WTC11 (cell line): ENCODE results near the gene KCNJ1. TPM values are rescaled to one million over a fixed set of nuclear protein-coding genes. Genes with fewer than 3 reads are reported as not detected.

Experiments used
- ATAC-seq: fragments of 200-7000 bp; cut with Tn5 transposase; 2 replicates; pipeline ENCODE4 v1.10.0; 2021; ENCODE audit warnings: mild to moderate bottlenecking, moderate library complexity
- CTCF ChIA-PET: fragments of 300-600 bp; sonication (Branson Sonifier 250); formaldehyde crosslinking; loops from one replicate; lab custom pipeline; 2021; ENCODE audit warnings: antibody characterized with exemption; lab: Charles Lee
- POLR2A ChIA-PET: fragments of 350-600 bp; sonication (Branson Sonifier 250); formaldehyde crosslinking; loops from one replicate; lab custom pipeline; 2021; ENCODE audit warnings: antibody characterized with exemption; lab: Charles Lee
- DNase-seq: peaks from one replicate; pipeline ENCODE4 v3.0.0; 2021; ENCODE audit warnings: low spot score
- H3K27ac Mint-ChIP-seq: 2 replicates; pipeline ENCODE4 v1.8.0; 2021; ENCODE audit warnings: mixed read lengths
- H3K27me3 Mint-ChIP-seq: 2 replicates; pipeline ENCODE4 v1.8.0; 2021; ENCODE audit warnings: low read depth, mild to moderate bottlenecking, moderate library complexity, mixed read lengths
- H3K36me3 Mint-ChIP-seq: 2 replicates; pipeline ENCODE4 v1.8.0; 2021; ENCODE audit warnings: mixed read lengths
- H3K4me1 Mint-ChIP-seq: 2 replicates; pipeline ENCODE4 v1.8.0; 2022; ENCODE audit warnings: mixed read lengths
- H3K4me3 Mint-ChIP-seq: 2 replicates; pipeline ENCODE4 v1.8.0; 2021; ENCODE audit warnings: mild to moderate bottlenecking, moderate library complexity, mixed read lengths
- H3K9me3 Mint-ChIP-seq: 2 replicates; pipeline ENCODE4 v1.8.0; 2021; ENCODE audit warnings: mixed read lengths
- E2F5 ChIP-seq: sonication (generic); formaldehyde crosslinking; IDR thresholded peaks from 2 replicates; pipeline ENCODE4 v1.8.1; 2022; ENCODE audit warnings: mild to moderate bottlenecking, moderate library complexity, missing genetic modification reagents
- ELF4 ChIP-seq: sonication (generic); formaldehyde crosslinking; IDR thresholded peaks from 2 replicates; pipeline ENCODE4 v1.8.1; 2022; ENCODE audit warnings: low read depth, mild to moderate bottlenecking, moderate library complexity, missing genetic modification reagents
- EMX1 ChIP-seq: fragments of 250-450 bp; sonication (Bioruptor Pico); IDR thresholded peaks from 2 replicates; pipeline ENCODE4 v1.8.0; 2021; ENCODE audit warnings: mild to moderate bottlenecking
- ERG ChIP-seq: fragments of 250-450 bp; sonication (Bioruptor Pico); IDR thresholded peaks from 2 replicates; pipeline ENCODE4 v1.8.0; 2021; ENCODE audit warnings: mild to moderate bottlenecking
- ETV6 ChIP-seq: sonication (generic); formaldehyde crosslinking; IDR thresholded peaks from 2 replicates; pipeline ENCODE4 v1.8.1; 2022; ENCODE audit warnings: mild to moderate bottlenecking, missing genetic modification reagents
- FOXJ3 ChIP-seq: sonication (generic); formaldehyde crosslinking; IDR thresholded peaks from 2 replicates; pipeline ENCODE4 v1.9.0; 2021; ENCODE audit warnings: missing genetic modification reagents, mild to moderate bottlenecking, borderline replicate concordance
- GTF2I ChIP-seq: fragments of 250-450 bp; sonication (Bioruptor Pico); conservative IDR thresholded peaks from 2 replicates; pipeline ENCODE4 v1.4.0; 2021; ENCODE audit warnings: mild to moderate bottlenecking
- HMGA2 ChIP-seq: fragments of 250-450 bp; sonication (Bioruptor Pico); IDR thresholded peaks from 2 replicates; pipeline ENCODE4 v1.4.0; 2021; ENCODE audit warnings: mild to moderate bottlenecking, moderate library complexity
- IRF1 ChIP-seq: sonication (generic); formaldehyde crosslinking; IDR thresholded peaks from 2 replicates; pipeline ENCODE4 v1.8.0; 2023; ENCODE audit warnings: missing genetic modification reagents
- IRF2 ChIP-seq: sonication (generic); formaldehyde crosslinking; IDR thresholded peaks from 2 replicates; pipeline ENCODE4 v1.8.0; 2022; ENCODE audit warnings: low read depth, missing genetic modification reagents, borderline replicate concordance
- KAT7 ChIP-seq: sonication (generic); formaldehyde crosslinking; IDR thresholded peaks from 2 replicates; pipeline ENCODE4 v1.8.1; 2023; ENCODE audit warnings: missing genetic modification reagents, mild to moderate bottlenecking, borderline replicate concordance
- MXD4 ChIP-seq: fragments of 250-450 bp; sonication (Bioruptor Pico); IDR thresholded peaks from 2 replicates; pipeline ENCODE4 v1.8.0; 2021; ENCODE audit warnings: mild to moderate bottlenecking, moderate library complexity, borderline replicate concordance
- NFYB ChIP-seq: sonication (generic); formaldehyde crosslinking; conservative IDR thresholded peaks from 2 replicates; pipeline ENCODE4 v1.8.0; 2022; ENCODE audit warnings: low read depth, missing genetic modification reagents
- NR2C2 ChIP-seq: sonication (generic); formaldehyde crosslinking; IDR thresholded peaks from 2 replicates; pipeline ENCODE4 v1.8.0; 2022; ENCODE audit warnings: mild to moderate bottlenecking, missing genetic modification reagents
- SP1 ChIP-seq: sonication (generic); formaldehyde crosslinking; conservative IDR thresholded peaks from 2 replicates; pipeline ENCODE4 v1.8.1; 2022; ENCODE audit warnings: missing genetic modification reagents
- STAT6 ChIP-seq: sonication (generic); formaldehyde crosslinking; conservative IDR thresholded peaks from 2 replicates; pipeline ENCODE4 v1.8.1; 2023; ENCODE audit warnings: mild to moderate bottlenecking, low read depth, missing genetic modification reagents, moderate library complexity
- TCF7 ChIP-seq: sonication (generic); formaldehyde crosslinking; IDR thresholded peaks from 2 replicates; pipeline ENCODE4 v1.8.0; 2022; ENCODE audit warnings: mild to moderate bottlenecking, low read depth, missing genetic modification reagents, moderate library complexity
- TEAD1 ChIP-seq: sonication (generic); formaldehyde crosslinking; IDR thresholded peaks from 2 replicates; pipeline ENCODE4 v1.8.0; 2022; ENCODE audit warnings: mild to moderate bottlenecking, missing genetic modification reagents
- TP53 ChIP-seq: sonication (generic); formaldehyde crosslinking; IDR thresholded peaks from 2 replicates; pipeline ENCODE4 v1.8.1; 2023; ENCODE audit warnings: mild to moderate bottlenecking, missing genetic modification reagents
- ZBTB43 ChIP-seq: sonication (generic); formaldehyde crosslinking; IDR thresholded peaks from 2 replicates; pipeline ENCODE4 v1.8.1; 2023; ENCODE audit warnings: mild to moderate bottlenecking, missing genetic modification reagents
- ZNF219 ChIP-seq: sonication (generic); formaldehyde crosslinking; IDR thresholded peaks from 2 replicates; pipeline ENCODE4 v1.8.0; 2023; ENCODE audit warnings: missing genetic modification reagents, mild to moderate bottlenecking, borderline replicate concordance
- ZNF232 ChIP-seq: sonication (generic); formaldehyde crosslinking; IDR thresholded peaks from 2 replicates; pipeline ENCODE4 v1.8.0; 2022; ENCODE audit warnings: mild to moderate bottlenecking, missing genetic modification reagents
- ZNF263 ChIP-seq: sonication (generic); formaldehyde crosslinking; IDR thresholded peaks from 2 replicates; pipeline ENCODE4 v1.8.1; 2022; ENCODE audit warnings: low read depth, mild to moderate bottlenecking, moderate library complexity, missing genetic modification reagents
- ZSCAN18 ChIP-seq: fragments of 250-450 bp; sonication (Bioruptor Pico); IDR thresholded peaks from 2 replicates; pipeline ENCODE4 v2.1.2; 2022; ENCODE audit warnings: mild to moderate bottlenecking, moderate library complexity
- total RNA-seq: library from RNA; stranded (reverse); gene quantifications from 3 replicates; pipeline ENCODE4 v1.2.3, GENCODE V29; 2021

The KCNJ1 gene
- total RNA-seq, 1 experiment from 2014 or later = 0.24 TPM

- POLR2A ChIA-PET = no interaction called here
- no peaks in the 10 kb centered on the region for H3K4me1 Mint-ChIP-seq
- no peak overlapping the region for H3K27ac Mint-ChIP-seq
- peaks cover 26% of the 10 kb centered on the region for H3K27me3 Mint-ChIP-seq
- CTCF ChIA-PET = no interaction called here
- ATAC-seq (no peak), DNase-seq (no peak)
- peaks cover 18% of the 10 kb centered on the region for H3K9me3 Mint-ChIP-seq
- TF ChIP-seq ZSCAN18 (CRISPR knock-in tag) = no peak
- TF ChIP-seq STAT6 (CRISPR knock-in tag) = no peak
- no peak for TF ChIP-seq NR2C2 (CRISPR knock-in tag)
- no peak for TF ChIP-seq TEAD1 (CRISPR knock-in tag)
- no peak for TF ChIP-seq IRF1 (CRISPR knock-in tag)
- TF ChIP-seq E2F5 (CRISPR knock-in tag) = no peak
- no peak for TF ChIP-seq FOXJ3 (CRISPR knock-in tag)
- TF ChIP-seq TP53 = no peak
- no peak for TF ChIP-seq IRF2 (CRISPR knock-in tag)
- TF ChIP-seq ZBTB43 (CRISPR knock-in tag) = no peak
- H3K36me3 Mint-ChIP-seq = no peaks in the 10 kb centered on the region
- no peak overlapping the region for H3K4me3 Mint-ChIP-seq
Measured at GRCh38 chr11:128916037-128916572, 49.0 kb upstream of the KCNJ1 start.

- ATAC-seq (no peak), DNase-seq (no peak)
- peaks cover 27% of the 10 kb centered on the region for H3K27me3 Mint-ChIP-seq
- no peak overlapping the region for H3K27ac Mint-ChIP-seq
- no peaks in the 10 kb centered on the region for H3K36me3 Mint-ChIP-seq
- H3K4me3 Mint-ChIP-seq = no peak overlapping the region
- no peaks in the 10 kb centered on the region for H3K4me1 Mint-ChIP-seq
- ChIA-PET CTCF (interaction anchor here (0.7 kb wide), 1 partner anchor 9 kb away, joined by 7 read pairs; no protein-coding TSS in a partner anchor), POLR2A (no interaction called here)
- peaks cover 18% of the 10 kb centered on the region for H3K9me3 Mint-ChIP-seq
- TF ChIP-seq ZNF232 (CRISPR knock-in tag) (no peak), STAT6 (CRISPR knock-in tag) (no peak), HMGA2 (CRISPR knock-in tag) (no peak), NFYB (CRISPR knock-in tag) (no peak), ZNF263 (CRISPR knock-in tag) (no peak), TCF7 (CRISPR knock-in tag) (no peak), EMX1 (CRISPR knock-in tag) (no peak), ELF4 (no peak), ETV6 (no peak), GTF2I (CRISPR knock-in tag) (no peak), KAT7 (CRISPR knock-in tag) (no peak), MXD4 (CRISPR knock-in tag) (no peak), ERG (CRISPR knock-in tag) (no peak), NR2C2 (CRISPR knock-in tag) (no peak), ZNF219 (no peak), SP1 (no peak)
Measured at GRCh38 chr11:128915149-128915521, 48.0 kb upstream of the KCNJ1 start.
